ENCODE data around the gene CAMK4. TPM values are rescaled to one million over a fixed set of nuclear protein-coding genes. Genes with fewer than 3 reads are reported as not detected.
"Not testable (repeated sequence)": the region's sequence is repeated elsewhere in the genome, so short reads cannot be mapped to it uniquely, and the experiment has no call there.

Gene CAMK4
- total and polyA plus RNA-seq, 4 donors = 15.8 to 49.1 (median 25.0) TPM

GRCh38 chr5:111251921-111252320, 27.7 kb downstream of the CAMK4 start:
- Histone ChIP-seq H3K9me3 (ENCODE audit: control insufficient read depth, insufficient read depth, low read length) (no peaks in the 10 kb centered on the region), H3K27ac (ENCODE audit: low read depth, low read length) (no peak overlapping the region), H3K36me3 (ENCODE audit: control insufficient read depth, insufficient read depth, low read length) (no peaks in the 10 kb centered on the region), H3K27me3 (ENCODE audit: control insufficient read depth, insufficient read depth, low read length) (no peaks in the 10 kb centered on the region), H3K4me1 (ENCODE audit: control insufficient read depth, insufficient read depth, low read length) (no peaks in the 10 kb centered on the region), H3K4me3 (ENCODE audit: low read depth, low read length) (no peak overlapping the region)
- 66% methylated on average over 5 of the region's 6 CpGs for WGBS (ENCODE audit: insufficient coverage)
- DNase-seq (ENCODE audit: low read depth in 4 of 6, low spot score in 6 of 6) = peak in 1 of 6 donors; percentile 70

DNA sequence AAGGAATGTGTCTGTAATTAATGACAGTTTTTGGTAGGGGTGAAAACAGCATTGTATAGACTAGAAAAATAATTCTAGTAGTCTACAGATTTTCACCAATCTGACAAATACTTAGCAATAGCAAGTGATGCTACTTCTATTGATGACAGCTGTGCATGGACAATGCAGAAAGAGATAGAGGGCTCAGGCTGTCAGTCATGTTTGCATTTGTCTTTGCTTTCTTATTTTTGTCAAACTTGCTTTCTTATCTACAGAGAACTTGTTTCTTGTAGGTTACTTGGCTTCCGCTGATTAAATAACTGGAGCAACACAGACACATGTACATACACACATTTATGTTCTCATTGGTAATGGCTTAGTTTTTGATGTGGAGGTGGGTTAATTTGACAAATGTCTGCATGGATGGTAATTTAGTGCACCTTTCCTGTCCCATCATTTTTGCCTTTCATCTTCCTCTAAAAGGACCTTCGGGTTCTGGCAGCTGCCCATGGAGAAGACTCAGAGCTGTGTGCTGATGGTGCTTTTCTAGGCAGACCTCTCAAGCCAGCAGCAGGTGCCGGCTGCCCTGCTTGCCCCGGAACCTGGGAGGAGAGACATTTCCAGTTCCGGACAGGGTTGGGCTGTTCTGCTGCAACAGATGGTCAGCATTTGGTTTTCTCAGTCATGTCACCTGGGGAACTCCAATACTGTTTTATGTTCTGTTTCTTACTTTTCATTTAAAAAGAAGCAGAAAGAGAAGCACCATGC, 28.8 kb downstream of the CAMK4 start:
- Histone ChIP-seq H3K27ac (ENCODE audit: low read depth, low read length) (no peak overlapping the region), H3K36me3 (ENCODE audit: control insufficient read depth, insufficient read depth, low read length) (no peaks in the 10 kb centered on the region), H3K27me3 (ENCODE audit: control insufficient read depth, insufficient read depth, low read length) (no peaks in the 10 kb centered on the region), H3K4me3 (ENCODE audit: low read depth, low read length) (no peak overlapping the region), H3K4me1 (ENCODE audit: control insufficient read depth, insufficient read depth, low read length) (no peaks in the 10 kb centered on the region), H3K9me3 (ENCODE audit: control insufficient read depth, insufficient read depth, low read length) (no peaks in the 10 kb centered on the region)
- DNase-seq (ENCODE audit: low read depth in 4 of 6, low spot score in 6 of 6) = no peak
- WGBS (ENCODE audit: insufficient coverage) = 79% methylated on average over 4 of the region's 5 CpGs

DNA sequence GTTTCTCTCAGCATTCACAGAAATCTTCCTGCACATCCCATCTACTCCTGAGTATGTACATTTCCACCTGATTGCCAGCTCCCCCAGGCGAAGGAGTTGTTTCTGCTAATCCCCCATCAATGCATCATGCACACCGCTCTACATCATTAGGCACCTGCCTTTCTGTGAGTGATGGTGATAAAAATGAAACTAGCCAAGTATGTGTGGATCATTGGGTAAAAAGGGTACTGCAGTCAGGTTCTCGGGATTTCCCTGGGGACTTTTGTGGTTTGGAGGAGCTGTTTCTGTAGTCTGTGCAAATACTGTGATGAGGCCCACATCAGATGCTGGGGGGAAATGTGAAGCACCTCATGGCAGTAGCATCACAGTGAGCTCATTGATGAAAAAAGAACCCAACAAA, 30.4 kb downstream of the CAMK4 start:
- DNase-seq (ENCODE audit: low read depth in 4 of 6, low spot score in 6 of 6) = no peak
- Histone ChIP-seq H3K27ac (ENCODE audit: low read depth, low read length) (no peak overlapping the region), H3K4me3 (ENCODE audit: low read depth, low read length) (no peak overlapping the region), H3K27me3 (ENCODE audit: control insufficient read depth, insufficient read depth, low read length) (no peaks in the 10 kb centered on the region), H3K9me3 (ENCODE audit: control insufficient read depth, insufficient read depth, low read length) (no peaks in the 10 kb centered on the region), H3K4me1 (ENCODE audit: control insufficient read depth, insufficient read depth, low read length) (no peaks in the 10 kb centered on the region), H3K36me3 (ENCODE audit: control insufficient read depth, insufficient read depth, low read length) (no peaks in the 10 kb centered on the region)
- 80% methylated on average over 1 of the region's 3 CpGs for WGBS (ENCODE audit: insufficient coverage)

GRCh38 chr5:111255169-111255568, 31.0 kb downstream of the CAMK4 start:
- Histone ChIP-seq H3K4me3 (ENCODE audit: low read depth, low read length) (no peak overlapping the region), H3K4me1 (ENCODE audit: control insufficient read depth, insufficient read depth, low read length) (no peaks in the 10 kb centered on the region), H3K27me3 (ENCODE audit: control insufficient read depth, insufficient read depth, low read length) (no peaks in the 10 kb centered on the region), H3K36me3 (ENCODE audit: control insufficient read depth, insufficient read depth, low read length) (no peaks in the 10 kb centered on the region), H3K27ac (ENCODE audit: low read depth, low read length) (no peak overlapping the region), H3K9me3 (ENCODE audit: control insufficient read depth, insufficient read depth, low read length) (no peaks in the 10 kb centered on the region)
- WGBS (ENCODE audit: insufficient coverage) = no CpG with 5 or more reads among the region's 1 CpG
- no peak for DNase-seq (ENCODE audit: low read depth in 4 of 6, low spot score in 6 of 6)

DNA sequence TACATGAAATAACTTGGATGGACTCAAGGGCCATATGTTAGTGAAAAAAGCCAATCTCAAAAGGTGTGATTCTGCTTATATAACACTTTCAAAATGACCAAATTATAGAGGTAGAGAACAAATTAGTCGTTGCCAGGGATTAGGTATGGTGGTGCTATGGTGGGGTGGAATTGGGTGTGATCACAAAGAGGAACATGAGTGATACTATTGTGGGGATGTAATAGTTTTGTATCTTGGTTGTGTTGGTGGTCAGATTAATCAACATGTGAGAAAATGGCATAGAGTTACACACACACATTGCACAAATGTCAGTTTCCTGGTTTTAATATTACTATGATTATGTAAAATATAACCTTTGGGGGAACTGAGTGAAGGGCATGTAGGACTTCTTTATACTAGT, 31.9 kb downstream of the CAMK4 start:
- 67% methylated on average over 1 of the region's 1 CpG for WGBS (ENCODE audit: insufficient coverage)
- Histone ChIP-seq H3K36me3 (ENCODE audit: control insufficient read depth, insufficient read depth, low read length) (no peaks in the 10 kb centered on the region), H3K4me1 (ENCODE audit: control insufficient read depth, insufficient read depth, low read length) (no peaks in the 10 kb centered on the region), H3K27ac (ENCODE audit: low read depth, low read length) (no peak overlapping the region), H3K9me3 (ENCODE audit: control insufficient read depth, insufficient read depth, low read length) (no peaks in the 10 kb centered on the region), H3K4me3 (ENCODE audit: low read depth, low read length) (no peak overlapping the region), H3K27me3 (ENCODE audit: control insufficient read depth, insufficient read depth, low read length) (no peaks in the 10 kb centered on the region)
- DNase-seq (ENCODE audit: low read depth in 4 of 6, low spot score in 6 of 6) = no peak

- H3K36me3 ChIP-seq (ENCODE audit: control insufficient read depth, insufficient read depth, low read length); DNase-seq (ENCODE audit: low read depth in 4 of 6, low spot score in 6 of 6); H3K27me3 ChIP-seq (ENCODE audit: control insufficient read depth, insufficient read depth, low read length); H3K9me3 ChIP-seq (ENCODE audit: control insufficient read depth, insufficient read depth, low read length); H3K4me3 ChIP-seq (ENCODE audit: low read depth, low read length); H3K27ac ChIP-seq (ENCODE audit: low read depth, low read length); H3K4me1 ChIP-seq (ENCODE audit: control insufficient read depth, insufficient read depth, low read length): not testable (repeated sequence)
- WGBS (ENCODE audit: insufficient coverage) = no CpG with 5 or more reads among the region's 4 CpGs
These were observed 33.4 kb downstream of the CAMK4 start for GRCh38 chr5:111257610-111258009.

- Histone ChIP-seq H3K4me1 (ENCODE audit: control insufficient read depth, insufficient read depth, low read length) (no peaks in the 10 kb centered on the region), H3K27me3 (ENCODE audit: control insufficient read depth, insufficient read depth, low read length) (no peaks in the 10 kb centered on the region), H3K36me3 (ENCODE audit: control insufficient read depth, insufficient read depth, low read length) (no peaks in the 10 kb centered on the region), H3K9me3 (ENCODE audit: control insufficient read depth, insufficient read depth, low read length) (no peaks in the 10 kb centered on the region), H3K27ac (ENCODE audit: low read depth, low read length) (no peak overlapping the region), H3K4me3 (ENCODE audit: low read depth, low read length) (no peak overlapping the region)
- no CpG with 5 or more reads among the region's 3 CpGs for WGBS (ENCODE audit: insufficient coverage)
- no peak for DNase-seq (ENCODE audit: low read depth in 4 of 6, low spot score in 6 of 6)
These were observed 35.5 kb downstream of the CAMK4 start for GRCh38 chr5:111259636-111260035.

DNA sequence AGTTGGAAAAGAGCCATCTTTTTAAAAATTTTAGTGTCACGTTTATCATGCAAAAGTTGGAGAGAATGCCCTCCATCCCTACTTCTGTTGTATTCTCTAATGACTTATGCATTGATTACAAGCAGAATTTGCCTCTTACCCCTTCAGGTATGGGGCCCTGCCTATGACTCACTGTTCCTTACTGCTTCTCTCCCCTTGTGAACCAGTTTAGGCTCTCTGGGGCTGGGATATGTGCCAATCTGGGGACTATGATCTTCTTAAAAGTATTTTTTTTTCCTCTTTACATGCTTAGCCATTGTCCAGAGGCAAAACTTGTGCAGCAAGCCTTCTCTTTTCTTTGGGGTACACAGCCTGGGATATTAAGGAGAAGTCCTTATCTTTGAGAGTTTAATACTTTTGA, 37.4 kb downstream of the CAMK4 start:
- WGBS (ENCODE audit: insufficient coverage) = no CpG with 5 or more reads among the region's 1 CpG
- Histone ChIP-seq H3K36me3 (ENCODE audit: control insufficient read depth, insufficient read depth, low read length) (no peaks in the 10 kb centered on the region), H3K9me3 (ENCODE audit: control insufficient read depth, insufficient read depth, low read length) (no peaks in the 10 kb centered on the region), H3K4me1 (ENCODE audit: control insufficient read depth, insufficient read depth, low read length) (no peaks in the 10 kb centered on the region), H3K27me3 (ENCODE audit: control insufficient read depth, insufficient read depth, low read length) (no peaks in the 10 kb centered on the region), H3K4me3 (ENCODE audit: low read depth, low read length) (no peak overlapping the region), H3K27ac (ENCODE audit: low read depth, low read length) (no peak overlapping the region)
- no peak for DNase-seq (ENCODE audit: low read depth in 4 of 6, low spot score in 6 of 6)

GRCh38 chr5:111262153-111262552, 38.0 kb downstream of the CAMK4 start:
- H3K4me3 ChIP-seq (ENCODE audit: low read depth, low read length) = no peak overlapping the region
- no CpG with 5 or more reads among the region's 2 CpGs for WGBS (ENCODE audit: insufficient coverage)
- no peak overlapping the region for H3K27ac ChIP-seq (ENCODE audit: low read depth, low read length)
- no peaks in the 10 kb centered on the region for H3K4me1 ChIP-seq (ENCODE audit: control insufficient read depth, insufficient read depth, low read length)
- DNase-seq (ENCODE audit: low read depth in 4 of 6, low spot score in 6 of 6) = no peak
- no peaks in the 10 kb centered on the region for H3K36me3 ChIP-seq (ENCODE audit: control insufficient read depth, insufficient read depth, low read length)
- H3K27me3 ChIP-seq (ENCODE audit: control insufficient read depth, insufficient read depth, low read length) = no peaks in the 10 kb centered on the region
- H3K9me3 ChIP-seq (ENCODE audit: control insufficient read depth, insufficient read depth, low read length) = no peaks in the 10 kb centered on the region

- H3K4me3 ChIP-seq (ENCODE audit: low read depth, low read length) = no peak overlapping the region
- no peaks in the 10 kb centered on the region for H3K36me3 ChIP-seq (ENCODE audit: control insufficient read depth, insufficient read depth, low read length)
- no peaks in the 10 kb centered on the region for H3K4me1 ChIP-seq (ENCODE audit: control insufficient read depth, insufficient read depth, low read length)
- no peaks in the 10 kb centered on the region for H3K27me3 ChIP-seq (ENCODE audit: control insufficient read depth, insufficient read depth, low read length)
- DNase-seq (ENCODE audit: low read depth in 4 of 6, low spot score in 6 of 6) = no peak
- no peaks in the 10 kb centered on the region for H3K9me3 ChIP-seq (ENCODE audit: control insufficient read depth, insufficient read depth, low read length)
- H3K27ac ChIP-seq (ENCODE audit: low read depth, low read length) = no peak overlapping the region
- WGBS (ENCODE audit: insufficient coverage) = no CpG with 5 or more reads among the region's 1 CpG
These were observed 38.6 kb downstream of the CAMK4 start for GRCh38 chr5:111262815-111263214.

All from spinal cord (tissue), 10 donors.